RWPE1 (cell line): ENCODE results near the gene FBF1.
A peak's percentile ranks its signal among the peaks of the same experiment; 100 is the strongest.

Experiments used
- CTCF ChIA-PET: fragments of 350-600 bp; sonication (Branson Sonifier 250); formaldehyde crosslinking; extraction: SDS; loops from one replicate; lab custom pipeline; 2021; lab: Yijun Ruan, JAX
- POLR2A ChIA-PET: fragments of 400-600 bp; formaldehyde crosslinking; extraction: SDS; loops from one replicate; lab custom pipeline; 2020; ENCODE audit warnings: antibody characterized with exemption; ENCODE audit not compliant: low non-redundant PET; lab: Yijun Ruan, JAX
- DNase-seq: peaks from one replicate; pipeline ENCODE4 v3.0.0; 2012; ENCODE audit warnings: low spot score
- H3K27ac ChIP-seq: fragments of 450-650 bp; 2 replicates; pipeline ENCODE4 v1.5.1; 2017
- TF ChIP-seq, protein P1 (sequence below): fragments of 450-650 bp; conservative IDR thresholded peaks from 2 replicates; pipeline ENCODE4 v1.5.1; 2017; ENCODE audit warnings: low read depth, mild to moderate bottlenecking

FBF1 gene

DNA sequence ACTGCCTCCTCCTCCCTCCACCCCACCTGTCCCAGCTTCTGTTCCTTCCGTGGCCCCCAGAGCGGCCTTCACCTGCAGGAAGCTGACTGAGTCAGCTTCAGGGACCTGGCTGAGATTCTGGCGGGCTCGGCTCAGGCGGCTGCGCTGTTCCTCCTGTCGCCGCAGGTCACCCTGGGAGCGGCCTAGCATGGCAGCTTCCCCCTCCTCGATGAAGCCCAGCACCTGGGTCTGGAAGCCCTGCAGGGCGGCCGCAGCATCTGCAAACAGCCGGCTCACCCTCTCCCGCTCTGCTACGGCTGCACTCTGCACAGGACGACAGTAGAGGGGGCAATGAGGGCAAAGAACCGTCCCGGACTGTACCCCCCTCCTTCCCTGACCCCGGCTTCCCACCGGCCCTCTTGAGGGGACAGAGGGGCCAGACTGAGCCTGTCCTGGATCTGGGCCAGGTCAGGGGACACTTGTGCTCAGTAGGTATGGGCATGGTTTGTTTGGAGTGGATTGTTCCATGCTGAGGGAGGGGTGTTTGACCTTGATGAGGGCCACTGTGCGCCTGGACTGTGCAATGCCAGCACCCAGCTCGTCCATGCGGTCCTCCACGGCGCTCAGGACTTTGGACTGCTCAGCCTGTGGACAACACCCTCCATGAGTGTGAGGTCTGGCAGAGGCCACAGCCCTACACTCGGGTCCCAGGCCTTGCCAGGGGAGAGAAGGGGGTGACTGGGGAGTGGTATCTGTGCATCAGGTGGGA is 64.5 kb downstream of the FBF1 start:
- DNase-seq: peak; percentile 54
- peak overlapping the region; percentile 98 for H3K27ac ChIP-seq
- ChIA-PET POLR2A (interaction anchor here (0.9 to 1.8 kb wide), 5 partner anchors 17 to 100 kb away, joined by 3 to 10 read pairs (median 4); partner anchors contain the start of gene WBP2), CTCF (interaction anchor here (0.6 to 1.9 kb wide), 11 partner anchors 15 to 493 kb away, joined by 3 to 11 read pairs (median 3); partner anchors contain the start of genes TRIM65 and UNC13D)
- TF ChIP-seq, protein P1, sequence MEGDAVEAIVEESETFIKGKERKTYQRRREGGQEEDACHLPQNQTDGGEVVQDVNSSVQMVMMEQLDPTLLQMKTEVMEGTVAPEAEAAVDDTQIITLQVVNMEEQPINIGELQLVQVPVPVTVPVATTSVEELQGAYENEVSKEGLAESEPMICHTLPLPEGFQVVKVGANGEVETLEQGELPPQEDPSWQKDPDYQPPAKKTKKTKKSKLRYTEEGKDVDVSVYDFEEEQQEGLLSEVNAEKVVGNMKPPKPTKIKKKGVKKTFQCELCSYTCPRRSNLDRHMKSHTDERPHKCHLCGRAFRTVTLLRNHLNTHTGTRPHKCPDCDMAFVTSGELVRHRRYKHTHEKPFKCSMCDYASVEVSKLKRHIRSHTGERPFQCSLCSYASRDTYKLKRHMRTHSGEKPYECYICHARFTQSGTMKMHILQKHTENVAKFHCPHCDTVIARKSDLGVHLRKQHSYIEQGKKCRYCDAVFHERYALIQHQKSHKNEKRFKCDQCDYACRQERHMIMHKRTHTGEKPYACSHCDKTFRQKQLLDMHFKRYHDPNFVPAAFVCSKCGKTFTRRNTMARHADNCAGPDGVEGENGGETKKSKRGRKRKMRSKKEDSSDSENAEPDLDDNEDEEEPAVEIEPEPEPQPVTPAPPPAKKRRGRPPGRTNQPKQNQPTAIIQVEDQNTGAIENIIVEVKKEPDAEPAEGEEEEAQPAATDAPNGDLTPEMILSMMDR: peak; percentile 36

DNA sequence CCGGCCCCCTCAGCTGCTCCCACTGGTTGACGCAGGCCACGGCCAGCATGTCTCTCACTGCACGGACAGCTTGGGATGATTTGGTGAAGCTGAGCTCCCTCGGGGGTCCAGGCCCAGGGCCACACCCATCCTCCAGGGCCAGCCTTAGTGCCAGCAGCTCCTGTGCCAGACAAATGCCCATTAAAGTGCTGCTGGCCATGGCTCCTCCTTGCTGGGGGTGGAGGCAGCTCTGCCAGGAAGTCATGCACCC is 65.0 kb downstream of the FBF1 start:
- peak overlapping the region; percentile 98 for H3K27ac ChIP-seq
- POLR2A ChIA-PET: interaction anchor here (0.9 to 1.8 kb wide), 4 partner anchors 20 to 114 kb away, joined by 3 to 10 read pairs (median 4); partner anchors contain the start of gene WBP2
- peak; percentile 84 for DNase-seq
- TF ChIP-seq, protein P1: no peak
- CTCF ChIA-PET: interaction anchor here (0.6 to 1.9 kb wide), 9 partner anchors 14 to 493 kb away, joined by 3 to 11 read pairs (median 3); partner anchors contain the start of genes TRIM65 and UNC13D

DNA sequence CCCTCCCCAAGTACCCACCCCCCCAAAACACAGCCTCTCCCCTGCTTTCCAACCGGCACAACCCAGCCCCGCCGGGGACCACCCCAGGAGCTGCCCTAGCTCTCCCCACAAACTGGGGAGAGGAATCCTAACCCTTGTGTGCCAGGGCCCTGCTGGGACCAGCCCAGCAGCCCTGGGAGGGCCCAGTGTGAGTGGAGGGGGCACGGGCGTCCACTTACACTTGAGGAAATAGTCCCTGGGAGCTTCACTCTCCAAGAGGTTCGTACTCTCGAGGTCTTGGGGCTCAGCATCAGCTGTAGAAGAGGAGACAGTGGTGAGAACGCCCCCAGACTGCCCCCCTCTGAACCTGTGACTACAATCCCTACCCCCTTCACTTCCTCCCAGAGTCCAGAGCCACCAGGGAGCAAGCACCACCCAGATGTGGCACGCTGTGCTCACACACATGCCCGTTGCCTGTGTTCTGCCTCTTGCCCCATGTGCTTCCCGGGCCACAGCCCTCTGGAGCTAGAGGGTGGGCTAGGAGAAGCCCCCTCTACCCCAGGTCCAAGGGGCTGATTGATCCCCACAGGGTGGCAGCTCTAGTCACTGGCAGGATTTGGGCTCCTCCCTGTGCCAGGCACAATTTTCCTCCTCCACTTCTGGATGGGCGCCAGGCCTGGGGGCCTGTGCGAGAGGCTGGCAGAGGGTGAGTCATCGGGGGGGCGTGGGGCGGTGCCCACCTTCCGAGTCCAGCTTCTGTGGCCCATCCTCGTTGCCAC is 65.5 kb downstream of the FBF1 start:
- TF ChIP-seq, protein P1: no peak
- CTCF ChIA-PET: interaction anchor here (0.5 to 1.9 kb wide), 10 partner anchors 14 to 494 kb away, joined by 3 to 11 read pairs (median 3); partner anchors contain the start of genes TRIM65 and UNC13D
- H3K27ac ChIP-seq: peak overlapping the region; percentile 98
- DNase-seq: no peak
- POLR2A ChIA-PET: interaction anchor here (0.6 to 1.8 kb wide), 5 partner anchors 20 to 113 kb away, joined by 3 to 10 read pairs (median 4); partner anchors contain the start of gene WBP2

DNA sequence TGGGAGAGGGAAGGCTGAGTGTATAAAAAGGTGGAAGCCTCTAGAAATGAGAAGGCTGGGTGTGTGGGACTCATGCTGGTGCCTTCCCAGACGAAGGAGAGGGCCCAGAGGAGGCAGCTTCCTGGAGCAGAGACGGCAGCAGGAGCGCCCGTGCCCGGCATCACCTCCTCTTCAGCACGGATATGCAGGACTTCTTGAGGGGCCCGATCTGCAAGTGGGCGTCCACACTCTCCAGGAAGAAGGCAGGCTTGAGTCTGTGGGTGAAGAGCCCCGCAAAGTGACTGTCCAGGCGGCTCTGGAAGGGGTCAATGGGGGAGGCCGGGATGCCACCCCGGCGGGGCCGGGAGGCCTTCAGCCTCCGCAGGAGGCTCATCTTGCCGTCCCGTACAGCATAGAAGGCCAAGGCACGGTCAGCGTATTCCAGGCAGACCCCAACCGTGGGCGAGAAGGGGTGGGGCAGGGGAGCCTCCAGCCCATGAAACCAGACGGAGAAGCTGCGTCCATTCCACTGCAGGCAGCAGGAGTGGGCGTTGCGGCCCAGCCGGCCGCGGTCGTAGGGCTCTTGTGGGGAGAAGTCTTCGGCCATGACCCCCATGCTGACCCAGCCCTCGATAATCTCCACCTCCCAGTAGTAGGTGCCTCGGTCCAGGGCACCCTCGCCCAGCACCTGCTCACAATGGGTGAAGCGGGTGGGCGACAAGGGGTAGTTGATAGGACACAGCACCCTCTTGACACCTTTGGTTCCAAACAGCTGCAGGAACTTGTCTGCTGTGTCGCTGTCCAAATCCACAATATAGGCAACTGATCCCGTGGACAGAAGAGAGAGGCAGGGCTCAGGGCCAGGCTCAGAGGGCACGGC is 66.3 kb downstream of the FBF1 start:
- ChIA-PET POLR2A (interaction anchor here (0.6 to 1.8 kb wide), 3 partner anchors 19 to 112 kb away, joined by 4 to 10 read pairs (median 4); partner anchors contain the start of gene WBP2), CTCF (interaction anchor here (0.6 to 1.9 kb wide), 3 partner anchors 18 to 30 kb away, joined by 3 to 11 read pairs (median 4); partner anchors contain the start of gene UNC13D)
- H3K27ac ChIP-seq: peak overlapping the region; percentile 98
- TF ChIP-seq, protein P1: no peak
- DNase-seq: no peak

DNA sequence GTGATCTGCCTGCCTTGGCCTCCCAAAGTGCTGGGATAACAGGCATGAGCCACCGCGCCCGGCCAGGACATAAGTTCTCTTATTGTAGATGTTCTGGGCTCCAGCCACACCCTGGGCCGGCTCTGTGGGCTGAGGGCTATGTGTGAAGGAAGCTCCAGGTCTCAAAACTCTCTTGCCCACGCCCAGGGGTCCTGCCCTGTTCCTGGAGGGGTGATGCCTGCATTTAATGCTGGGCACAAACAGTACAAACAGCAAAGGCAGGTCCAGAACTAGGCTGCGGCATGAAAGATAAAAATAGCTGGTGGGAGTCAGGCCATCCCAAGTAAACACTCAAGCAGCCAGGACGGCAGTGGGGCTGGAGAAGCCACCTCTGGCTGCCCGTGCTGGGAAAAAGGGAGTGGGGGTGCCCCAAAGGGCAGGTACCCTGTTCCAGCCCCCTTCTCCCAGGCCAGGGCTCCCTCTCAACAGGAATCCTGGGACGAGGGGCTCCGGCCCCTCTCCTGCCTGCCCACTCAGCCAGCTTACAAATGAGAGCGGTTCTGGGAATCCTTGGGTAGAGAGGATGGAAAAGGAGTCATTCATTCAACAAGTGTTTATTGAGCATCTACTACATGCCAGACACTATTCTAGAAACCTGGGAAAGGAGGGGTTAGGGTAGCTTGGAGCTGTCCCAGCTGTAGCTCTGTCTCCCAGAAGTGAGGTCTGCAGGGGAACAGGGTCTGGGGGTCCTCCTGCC is 67.1 kb downstream of the FBF1 start:
- peak overlapping the region; percentile 98 for H3K27ac ChIP-seq
- TF ChIP-seq, protein P1: no peak
- CTCF ChIA-PET: interaction anchor here (1.0 kb wide), 1 partner anchor 17 kb away, joined by 4 read pairs; no protein-coding TSS in a partner anchor
- no peak for DNase-seq
- POLR2A ChIA-PET: no interaction called here
